ENCODE results near the gene ILKAP.

Gene ILKAP

GRCh38 chr2:238155761-238156694 is 47.5 kb downstream of the ILKAP start:
- no peak overlapping the region for H3K27ac ChIP-seq

GRCh38 chr2:238155051-238155760 is 48.3 kb downstream of the ILKAP start:
- H3K4me3 ChIP-seq = no peak overlapping the region
- H3K27ac ChIP-seq = no peak overlapping the region

More at GRCh38 chr2:238155761-238156694, 47.5 kb downstream of the ILKAP start:
- no peak overlapping the region for H3K4me3 ChIP-seq

- no peak overlapping the region for H3K27ac ChIP-seq
- H3K4me3 ChIP-seq = no peak overlapping the region
Observed at GRCh38 chr2:238154570-238154969, 48.9 kb downstream of the ILKAP start.

GRCh38 chr2:238152771-238153688 is 50.5 kb downstream of the ILKAP start:
- Histone ChIP-seq H3K4me3 (no peak overlapping the region), H3K27ac (no peak overlapping the region)

GRCh38 chr2:238151628-238152235 is 51.8 kb downstream of the ILKAP start:
- no peak overlapping the region for H3K27ac ChIP-seq
- H3K4me3 ChIP-seq = no peak overlapping the region

- H3K4me3 ChIP-seq = no peak overlapping the region
- H3K27ac ChIP-seq = no peak overlapping the region
Observed at GRCh38 chr2:238151205-238151604, 52.3 kb downstream of the ILKAP start.

GRCh38 chr2:238150686-238151085 is 52.8 kb downstream of the ILKAP start:
- no peak overlapping the region for H3K27ac ChIP-seq
- H3K4me3 ChIP-seq = no peak overlapping the region

GRCh38 chr2:238149841-238150572 is 53.5 kb downstream of the ILKAP start:
- H3K27ac ChIP-seq = no peak overlapping the region
- H3K4me3 ChIP-seq = no peak overlapping the region

GRCh38 chr2:238148981-238149380 is 54.5 kb downstream of the ILKAP start:
- H3K27ac ChIP-seq = no peak overlapping the region
- no peak overlapping the region for H3K4me3 ChIP-seq

GRCh38 chr2:238146884-238147544 is 56.5 kb downstream of the ILKAP start:
- Histone ChIP-seq H3K27ac (no peak overlapping the region), H3K4me3 (no peak overlapping the region)

- Histone ChIP-seq H3K4me3 (no peak overlapping the region), H3K27ac (no peak overlapping the region)
Observed at GRCh38 chr2:238145851-238146250, 57.6 kb downstream of the ILKAP start.

GRCh38 chr2:238145046-238145445 is 58.4 kb downstream of the ILKAP start:
- H3K4me3 ChIP-seq = no peak overlapping the region
- no peak overlapping the region for H3K27ac ChIP-seq

GRCh38 chr2:238144262-238144661 is 59.2 kb downstream of the ILKAP start:
- Histone ChIP-seq H3K27ac (no peak overlapping the region), H3K4me3 (no peak overlapping the region)

- Histone ChIP-seq H3K4me3 (no peak overlapping the region), H3K27ac (peak overlapping the region in 1 of 21 experiments; percentile 26)
Observed at GRCh38 chr2:238143239-238143951, 60.1 kb downstream of the ILKAP start.

- peak overlapping the region in 1 of 21 experiments; percentile 26 for H3K27ac ChIP-seq
- H3K4me3 ChIP-seq = no peak overlapping the region
Observed at GRCh38 chr2:238142382-238143205, 60.9 kb downstream of the ILKAP start.

- no peak overlapping the region for H3K27ac ChIP-seq
Observed at GRCh38 chr2:238141541-238142318, 61.8 kb downstream of the ILKAP start.

More at GRCh38 chr2:238141541-238142318, 61.8 kb downstream of the ILKAP start:
- H3K4me3 ChIP-seq = no peak overlapping the region

All from skin epidermis (tissue), 12 donors.